HG03066 (cell line): ENCODE measurements around the gene UGT2B28.
A peak's percentile ranks its signal among the peaks of the same experiment; 100 is the strongest.
"Not testable (repeated sequence)": the region's sequence is repeated elsewhere in the genome, so short reads cannot be mapped to it uniquely, and the experiment has no call there.

ENCODE experiments used
- ATAC-seq: cut with Tn5 transposase; IDR thresholded peaks from one replicate; pipeline ENCODE4 v1.9.1; 2021; ENCODE audit warnings: low read depth; ENCODE audit not compliant: unreplicated experiment

Gene UGT2B28

GRCh38 chr4:69280081-69280480 lies at the start of gene UGT2B28:
UGT2B28 (plus strand) TSS chr4:69280475; CDS start chr4:69280501, 26 bp downstream.
- not testable (repeated sequence) for ATAC-seq

GRCh38 chr4:69239092-69239491 lies 41.2 kb upstream of the UGT2B28 start:
- no peak for ATAC-seq

- ATAC-seq, result no peak
Observed at GRCh38 chr4:69239557-69240168, 40.6 kb upstream of the UGT2B28 start.

DNA sequence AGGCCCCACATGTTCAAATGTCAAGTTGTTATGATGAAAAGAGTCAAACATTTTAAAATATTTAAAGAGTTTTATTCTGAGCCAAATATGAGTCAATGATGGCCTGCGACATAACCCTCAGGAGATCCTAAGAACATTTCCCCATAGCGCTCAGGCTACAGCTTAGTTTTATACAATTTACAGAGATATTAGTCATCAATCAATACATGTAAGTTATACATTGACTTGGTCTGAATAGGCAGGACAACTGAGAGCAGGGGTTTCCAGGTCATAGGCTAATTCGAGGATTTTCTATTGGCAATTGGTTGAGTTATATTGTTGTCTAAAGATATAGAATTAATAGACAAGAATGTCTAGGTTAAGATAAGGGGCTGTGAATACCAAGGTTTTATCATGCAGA lies 39.5 kb upstream of the UGT2B28 start:
- ATAC-seq, result not testable (repeated sequence)

GRCh38 chr4:69241746-69242145 lies 38.5 kb upstream of the UGT2B28 start:
- not testable (repeated sequence) for ATAC-seq

DNA sequence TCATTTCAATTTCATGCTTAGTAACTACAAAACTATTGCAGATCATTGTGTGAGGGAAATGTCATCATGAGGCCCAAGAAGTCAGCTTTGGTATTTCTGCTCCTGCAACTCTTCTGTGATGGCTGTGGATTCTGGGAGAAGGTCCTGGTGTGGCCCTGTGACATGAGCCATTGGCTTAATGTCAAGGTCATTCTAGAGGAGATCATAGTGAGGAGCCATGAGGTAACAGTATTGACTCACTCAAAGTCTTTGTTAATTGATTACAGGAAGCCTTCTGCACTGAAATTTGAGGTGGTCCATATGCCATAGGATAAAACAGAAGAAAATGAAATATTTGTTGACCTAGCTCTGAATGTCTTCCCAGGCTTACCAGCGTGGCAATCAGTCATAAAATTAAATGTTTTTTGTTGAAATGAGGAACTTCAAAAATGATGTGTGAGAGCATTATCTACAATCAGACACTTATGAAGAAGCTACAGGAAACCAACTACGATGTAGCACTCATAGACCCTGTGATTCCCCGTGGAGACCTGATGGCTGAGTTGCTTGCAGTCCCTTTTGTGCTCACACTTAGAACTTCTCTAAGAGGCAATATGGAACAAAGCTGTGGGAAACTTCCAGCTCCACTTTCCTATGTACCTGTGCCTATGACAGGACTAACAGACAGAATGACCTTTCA lies 37.6 kb upstream of the UGT2B28 start:
- not testable (repeated sequence) for ATAC-seq

DNA sequence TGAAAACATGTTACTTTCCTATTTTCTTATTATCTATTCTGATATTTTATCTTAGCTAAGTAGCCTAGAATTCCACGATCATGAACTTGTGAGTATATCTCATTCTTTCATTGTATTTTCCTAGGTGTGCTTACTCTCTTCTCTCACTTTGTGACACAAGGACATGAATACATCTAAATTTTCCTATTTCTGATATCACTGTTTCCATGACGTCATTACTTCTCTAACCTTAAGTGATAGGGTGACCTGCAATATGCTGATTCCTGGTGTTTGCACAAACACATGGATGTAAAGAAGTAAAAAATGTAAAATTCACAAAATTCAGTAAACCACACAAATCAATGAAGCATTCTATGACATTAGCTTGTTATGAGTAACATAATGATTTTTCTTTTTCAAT lies 29.4 kb upstream of the UGT2B28 start:
- ATAC-seq, result not testable (repeated sequence)

DNA sequence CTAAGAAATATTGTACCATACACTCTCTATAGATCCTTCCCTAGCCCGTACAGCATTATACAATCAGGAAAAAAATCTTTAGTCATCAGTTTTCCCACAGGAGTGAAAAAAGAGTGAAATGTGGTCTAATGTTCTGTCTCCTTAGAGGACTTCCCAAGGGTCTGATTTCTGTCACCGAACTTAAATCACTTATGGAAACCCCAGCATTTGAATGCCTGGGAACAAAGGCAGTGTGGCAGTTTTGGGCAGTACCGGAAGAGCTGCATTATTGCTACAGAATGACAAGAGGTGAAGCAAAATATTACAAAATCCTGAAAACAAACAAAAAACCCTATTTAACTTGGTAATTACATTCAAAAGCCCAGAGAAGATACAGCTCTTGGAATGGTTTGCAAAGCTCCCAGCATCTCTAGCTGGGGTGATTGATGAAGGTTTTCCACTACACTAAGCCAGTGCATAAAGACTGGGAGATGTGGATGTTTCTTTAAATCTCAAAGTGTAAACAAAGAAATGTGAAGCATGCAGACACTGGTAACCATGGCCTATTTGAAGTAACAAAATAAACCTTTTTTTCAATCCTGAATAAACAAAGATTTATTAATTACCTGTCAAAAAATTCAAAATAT lies 27.0 kb upstream of the UGT2B28 start:
- ATAC-seq, result not testable (repeated sequence)

DNA sequence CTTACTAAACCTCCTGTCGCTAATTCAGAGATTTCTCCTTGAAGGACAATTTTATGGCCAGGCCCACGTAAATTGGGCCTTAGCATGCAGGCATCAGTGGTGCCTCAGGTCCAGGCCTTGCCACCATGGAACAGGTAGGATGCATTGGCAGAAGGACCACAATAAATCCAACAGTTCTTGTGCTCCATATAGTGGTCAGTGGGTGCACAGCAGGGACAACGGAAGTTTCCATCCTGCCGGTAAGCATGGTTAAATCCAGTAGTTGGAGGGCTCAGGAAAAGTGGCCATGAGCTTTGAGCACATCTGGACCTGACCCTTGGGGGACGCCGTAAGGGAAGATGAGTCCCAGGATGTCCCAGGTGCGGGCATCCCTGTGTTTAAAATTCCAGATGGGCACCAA lies 11.7 kb upstream of the UGT2B28 start:
- ATAC-seq, result not testable (repeated sequence)

- not testable (repeated sequence) for ATAC-seq
Observed at GRCh38 chr4:69296356-69296755, 16.1 kb downstream of the UGT2B28 start.

DNA sequence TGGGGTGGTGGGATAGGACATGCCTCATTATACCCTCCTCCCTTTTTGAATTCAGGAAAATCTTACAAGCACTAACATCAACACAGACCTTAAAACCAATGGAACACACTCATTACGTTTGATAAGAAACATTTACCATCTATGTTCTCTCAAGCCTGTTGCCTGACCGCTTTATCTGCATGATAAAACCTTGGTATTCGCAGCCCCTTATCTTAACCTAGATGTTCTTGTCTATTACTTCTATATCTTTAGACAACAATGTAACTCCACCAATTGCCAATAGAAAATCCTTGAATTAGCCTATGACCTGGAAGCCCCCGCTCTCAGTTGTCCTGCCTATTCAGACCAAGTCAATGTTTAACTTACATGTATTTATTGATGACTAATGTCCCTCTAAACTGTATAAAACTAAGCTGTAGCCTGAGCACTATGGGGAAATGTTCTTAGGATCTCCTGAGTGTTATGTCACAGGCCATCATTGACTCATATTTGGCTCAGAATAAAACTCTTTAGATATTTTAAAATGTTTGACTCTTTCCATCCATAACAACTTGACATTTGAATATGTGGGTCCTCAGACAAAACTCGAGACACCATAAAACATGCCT lies 28.3 kb downstream of the UGT2B28 start:
- not testable (repeated sequence) for ATAC-seq

DNA sequence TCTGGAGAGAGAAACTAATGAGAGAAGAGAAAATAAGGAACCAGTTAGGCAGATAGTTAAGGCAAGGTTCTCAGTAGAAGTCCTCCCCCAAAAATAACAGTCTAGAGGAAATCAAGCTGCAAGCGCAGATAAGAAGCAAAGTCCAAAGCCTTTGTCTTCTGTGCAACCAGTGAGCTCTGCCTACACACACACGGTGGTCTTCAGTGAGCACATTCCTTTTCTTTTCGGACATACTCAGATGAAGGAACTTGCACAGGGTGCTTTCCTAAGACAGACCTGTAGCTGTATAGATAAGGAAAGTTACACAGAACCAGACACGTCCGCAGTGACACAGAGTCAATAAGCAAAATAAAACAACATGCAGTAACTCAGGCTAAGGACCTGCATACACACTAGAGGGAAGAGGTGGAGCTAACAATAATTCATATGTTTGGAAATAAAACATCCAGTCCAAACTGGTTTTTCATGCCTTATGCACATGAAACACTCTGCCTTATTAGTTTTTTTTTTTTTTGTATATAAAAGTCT lies 29.3 kb downstream of the UGT2B28 start:
- not testable (repeated sequence) for ATAC-seq

- not testable (repeated sequence) for ATAC-seq
Observed at GRCh38 chr4:69310262-69310661, 30.0 kb downstream of the UGT2B28 start.

GRCh38 chr4:69317669-69318298 lies 37.5 kb downstream of the UGT2B28 start:
- ATAC-seq, result peak; percentile 52

- no peak for ATAC-seq
Observed at GRCh38 chr4:69321153-69321729, 41.0 kb downstream of the UGT2B28 start.

GRCh38 chr4:69322055-69322454 lies 41.8 kb downstream of the UGT2B28 start:
- ATAC-seq, result no peak

DNA sequence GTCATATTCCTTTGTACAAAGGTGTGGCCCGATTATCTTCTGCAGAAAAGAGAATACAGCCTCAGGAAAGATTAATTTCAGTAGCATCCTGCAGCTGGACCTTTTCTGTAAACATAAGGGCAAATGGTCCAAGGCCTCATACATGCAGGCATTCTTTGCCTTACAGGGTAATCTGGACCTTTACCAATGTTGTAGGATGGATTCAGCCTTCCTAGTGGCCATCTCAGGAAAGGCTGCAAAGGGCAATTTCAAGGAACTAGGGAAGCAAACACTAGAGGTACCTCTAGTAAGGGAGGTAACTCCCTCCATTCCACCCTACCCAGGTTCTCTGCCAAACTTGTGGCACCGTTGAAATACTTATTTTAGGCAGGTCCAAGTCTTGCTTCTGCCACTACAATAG lies 43.0 kb downstream of the UGT2B28 start:
- ATAC-seq, result no peak

DNA sequence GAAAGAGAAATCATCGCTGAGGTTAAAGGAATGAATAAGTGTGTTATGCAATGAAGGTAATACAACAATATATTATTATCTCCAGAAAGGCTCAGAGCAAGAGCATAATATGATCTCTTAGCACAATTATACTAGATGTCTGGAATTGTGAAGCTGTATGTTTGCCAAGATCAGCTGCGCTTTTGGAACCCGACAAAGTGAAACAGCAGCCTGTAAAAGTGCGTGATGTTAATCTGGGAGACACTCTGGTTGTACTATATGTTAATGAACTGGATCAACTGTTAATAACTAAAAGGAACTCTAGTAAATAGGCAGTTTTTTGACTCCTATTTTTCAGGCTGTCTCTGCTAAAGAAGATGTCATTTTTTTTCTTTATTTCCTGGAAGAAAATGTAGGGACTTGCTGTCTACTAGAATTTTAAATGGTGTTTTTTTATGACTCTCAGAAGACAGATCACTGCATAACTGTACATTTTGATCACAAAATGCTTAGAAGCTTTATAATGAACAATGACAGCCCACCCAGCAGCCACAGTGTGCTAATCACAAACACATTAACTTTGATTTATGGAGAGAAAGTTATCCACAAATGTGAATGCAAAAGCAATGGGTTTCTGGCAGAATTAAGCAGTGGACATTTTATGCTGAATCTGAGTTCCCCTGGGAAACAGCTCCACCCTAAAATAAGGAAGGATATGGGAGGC lies 50.2 kb downstream of the UGT2B28 start:
- no peak for ATAC-seq

- ATAC-seq, result not testable (repeated sequence)
Observed at GRCh38 chr4:69331304-69331703, 51.0 kb downstream of the UGT2B28 start.

GRCh38 chr4:69335485-69335884 lies 55.2 kb downstream of the UGT2B28 start:
- ATAC-seq, result not testable (repeated sequence)
